WTC11 (cell line): ENCODE measurements around the gene CPLX3.

ENCODE experiments used
- ATF3 ChIP-seq: sonication (generic); formaldehyde crosslinking; conservative IDR thresholded peaks from 2 replicates; pipeline ENCODE4 v1.8.1; 2022; ENCODE audit warnings: mild to moderate bottlenecking, missing genetic modification reagents
- CREM ChIP-seq: sonication (generic); formaldehyde crosslinking; IDR thresholded peaks from 2 replicates; pipeline ENCODE4 v1.8.1; 2022; ENCODE audit warnings: mild to moderate bottlenecking, missing genetic modification reagents, moderate library complexity
- CTCF ChIP-seq: fragments of 200-600 bp; IDR thresholded peaks from 2 replicates; pipeline ENCODE4 v1.8.0; 2022; ENCODE audit warnings: antibody characterized with exemption
- E2F1 ChIP-seq: sonication (generic); formaldehyde crosslinking; IDR thresholded peaks from 2 replicates; pipeline ENCODE4 v1.8.0; 2022; ENCODE audit warnings: mild to moderate bottlenecking, missing genetic modification reagents
- E2F4 ChIP-seq: sonication (generic); formaldehyde crosslinking; IDR thresholded peaks from 2 replicates; pipeline ENCODE4 v1.8.1; 2022; ENCODE audit warnings: low read depth, mild to moderate bottlenecking, moderate library complexity, missing genetic modification reagents, borderline replicate concordance
- FOXP4 ChIP-seq: sonication (generic); formaldehyde crosslinking; IDR thresholded peaks from 2 replicates; pipeline ENCODE4 v1.8.0; 2022; ENCODE audit warnings: mild to moderate bottlenecking, missing genetic modification reagents
- MLX ChIP-seq: sonication (generic); formaldehyde crosslinking; IDR thresholded peaks from 2 replicates; pipeline ENCODE4 v1.8.1; 2023; ENCODE audit warnings: mild to moderate bottlenecking, missing genetic modification reagents, moderate library complexity
- NFYB ChIP-seq: sonication (generic); formaldehyde crosslinking; conservative IDR thresholded peaks from 2 replicates; pipeline ENCODE4 v1.8.0; 2022; ENCODE audit warnings: low read depth, missing genetic modification reagents
- NR2C2 ChIP-seq: sonication (generic); formaldehyde crosslinking; IDR thresholded peaks from 2 replicates; pipeline ENCODE4 v1.8.0; 2022; ENCODE audit warnings: mild to moderate bottlenecking, missing genetic modification reagents
- NR3C1 ChIP-seq: sonication (generic); formaldehyde crosslinking; conservative IDR thresholded peaks from 2 replicates; pipeline ENCODE4 v1.8.1; 2023; ENCODE audit warnings: low read depth, mild to moderate bottlenecking, missing genetic modification reagents
- USF1 ChIP-seq: sonication (generic); formaldehyde crosslinking; IDR thresholded peaks from 2 replicates; pipeline ENCODE4 v1.8.0; 2022; ENCODE audit warnings: mild to moderate bottlenecking, missing genetic modification reagents
- USF2 ChIP-seq: sonication (generic); formaldehyde crosslinking; IDR thresholded peaks from 2 replicates; pipeline ENCODE4 v1.8.1; 2023; ENCODE audit warnings: mild to moderate bottlenecking, missing genetic modification reagents, moderate library complexity
- ZBTB43 ChIP-seq: sonication (generic); formaldehyde crosslinking; IDR thresholded peaks from 2 replicates; pipeline ENCODE4 v1.8.1; 2023; ENCODE audit warnings: mild to moderate bottlenecking, missing genetic modification reagents

- TF ChIP-seq CTCF (no peak), USF1 (CRISPR knock-in tag) (no peak), ZBTB43 (no peak), E2F4 (CRISPR knock-in tag) (no peak), NR3C1 (CRISPR knock-in tag) (no peak), ATF3 (CRISPR knock-in tag) (no peak), E2F1 (CRISPR knock-in tag) (no peak), NFYB (CRISPR knock-in tag) (no peak), NR2C2 (CRISPR knock-in tag) (no peak), CREM (CRISPR knock-in tag) (no peak), FOXP4 (no peak), USF2 (CRISPR knock-in tag) (no peak), MLX (CRISPR knock-in tag) (no peak)
These were observed 39.7 kb downstream of the CPLX3 start for GRCh38 chr15:74866090-74866489.
